ENCODE results near the gene KLK11. TPM values are rescaled to one million over a fixed set of nuclear protein-coding genes. Genes with fewer than 3 reads are reported as not detected.

The KLK11 gene
- not detected for polyA plus RNA-seq (2013, experiment 1 of 2; ENCODE audit: insufficient read length)
- polyA plus RNA-seq (2013, experiment 2 of 2; ENCODE audit: insufficient read length): 0.26 TPM

GRCh38 chr19:51026554-51026831 lies at the start of gene KLK11:
KLK11 (minus strand) TSS chr19:51026616; CDS start chr19:51025631, 985 bp downstream.
- no peak for DNase-seq

GRCh38 chr19:51075998-51076397 lies 49.6 kb upstream of the KLK11 start:
- no peak for DNase-seq

GRCh38 chr19:51071095-51071405 lies 44.6 kb upstream of the KLK11 start:
- no peak for DNase-seq

GRCh38 chr19:51070334-51071094 lies 44.1 kb upstream of the KLK11 start:
- no peak for DNase-seq

GRCh38 chr19:51066393-51067186 lies 40.2 kb upstream of the KLK11 start:
- DNase-seq: no peak

GRCh38 chr19:51065221-51065960 lies 39.0 kb upstream of the KLK11 start:
- DNase-seq: no peak

GRCh38 chr19:51064534-51065220 lies 38.3 kb upstream of the KLK11 start, which contains the start of gene KLK13:
KLK13 (minus strand) TSS chr19:51065092; CDS start chr19:51065067, 25 bp downstream.
- no peak for DNase-seq

GRCh38 chr19:51063664-51064063 lies 37.2 kb upstream of the KLK11 start:
- DNase-seq: no peak

GRCh38 chr19:51060973-51061372 lies 34.6 kb upstream of the KLK11 start:
- no peak for DNase-seq

- DNase-seq: no peak
These were observed 33.9 kb upstream of the KLK11 start for GRCh38 chr19:51060336-51060735.

GRCh38 chr19:51059715-51060114 lies 33.3 kb upstream of the KLK11 start:
- no peak for DNase-seq

- DNase-seq: no peak
These were observed 29.4 kb upstream of the KLK11 start for GRCh38 chr19:51055866-51056265.

- DNase-seq: no peak
These were observed 20.6 kb upstream of the KLK11 start for GRCh38 chr19:51047031-51047335.

- no peak for DNase-seq
These were observed 17.9 kb upstream of the KLK11 start for GRCh38 chr19:51044327-51044726.

- no peak for DNase-seq
These were observed 17.1 kb upstream of the KLK11 start for GRCh38 chr19:51043497-51043896.

- DNase-seq: no peak
These were observed 13.7 kb upstream of the KLK11 start for GRCh38 chr19:51040151-51040550.

- no peak for DNase-seq
These were observed 10.1 kb upstream of the KLK11 start for GRCh38 chr19:51036519-51036918.

GRCh38 chr19:51034704-51035103 lies 8.3 kb upstream of the KLK11 start, which contains the start of gene KLK12:
KLK12 (minus strand) TSS chr19:51035002; CDS start chr19:51034621, 381 bp downstream.
- no peak for DNase-seq

- no peak for DNase-seq
These were observed 5.4 kb upstream of the KLK11 start for GRCh38 chr19:51031880-51032225.

- no peak for DNase-seq
These were observed 4.9 kb upstream of the KLK11 start for GRCh38 chr19:51031220-51031879.

- no peak for DNase-seq
These were observed 4.2 kb upstream of the KLK11 start for GRCh38 chr19:51030631-51031030.

- no peak for DNase-seq
These were observed 3.3 kb upstream of the KLK11 start for GRCh38 chr19:51029718-51030117.
